ENCODE data around the gene ZNF576.

The ZNF576 gene

GRCh38 chr19:43610493-43610892, 14.1 kb downstream of the ZNF576 start:
- peaks cover 88% of the 10 kb centered on the region for H4K20me1 ChIP-seq
- H3K4me3 ChIP-seq: no peak overlapping the region
- H3K9me3 ChIP-seq: no peaks in the 10 kb centered on the region
- peaks cover 58% of the 10 kb centered on the region for H3K4me1 ChIP-seq
- no peaks in the 10 kb centered on the region for H3K27me3 ChIP-seq
- peaks cover 82% of the 10 kb centered on the region for H3K36me3 ChIP-seq
- no peak for TF ChIP-seq Cebpa-rat (IDR thresholded peaks at IDR 0.05)
- H3K27ac ChIP-seq: peak overlapping the region; percentile 35; the same call in 1 of the 2 replicates
- H3K9ac ChIP-seq: no peak overlapping the region
- no peak overlapping the region for H3K4me2 ChIP-seq

GRCh38 chr19:43611788-43612187, 15.4 kb downstream of the ZNF576 start, which contains the start of gene SRRM5:
Gene SRRM5, plus strand, starts transcription at chr19:43612088. Its CDS starts 34 bp downstream, at chr19:43612122.
- H3K27ac ChIP-seq: no peak within 1 kb of the TSS; the same call in 1 of the 2 replicates
- no peak within 1 kb of the TSS for H3K4me2 ChIP-seq
- H4K20me1 ChIP-seq: peaks cover 99% of the 10 kb centered on the region
- H3K9me3 ChIP-seq: no peaks in the 10 kb centered on the region
- H3K9ac ChIP-seq: no peak within 1 kb of the TSS
- peaks cover 58% of the 10 kb centered on the region for H3K4me1 ChIP-seq
- H3K4me3 ChIP-seq: no peak within 1 kb of the TSS
- peaks cover 69% of the 10 kb centered on the region for H3K36me3 ChIP-seq
- no peaks in the 10 kb centered on the region for H3K27me3 ChIP-seq
- TF ChIP-seq Cebpa-rat (IDR thresholded peaks at IDR 0.05): no peak

GRCh38 chr19:43612374-43612773, 16.0 kb downstream of the ZNF576 start:
- TF ChIP-seq Cebpa-rat (IDR thresholded peaks at IDR 0.05): no peak
- Histone ChIP-seq H3K4me1 (peaks cover 58% of the 10 kb centered on the region), H3K27ac (no peak overlapping the region), H4K20me1 (peaks cover 100% of the 10 kb centered on the region), H3K27me3 (no peaks in the 10 kb centered on the region), H3K36me3 (peaks cover 66% of the 10 kb centered on the region), H3K9ac (no peak overlapping the region), H3K4me3 (no peak overlapping the region), H3K4me2 (no peak overlapping the region), H3K9me3 (no peaks in the 10 kb centered on the region)

GRCh38 chr19:43616306-43616705, 19.9 kb downstream of the ZNF576 start:
- Histone ChIP-seq H3K4me1 (peaks cover 55% of the 10 kb centered on the region), H3K9ac (peak overlapping the region; percentile 30; the same call in 1 of the 2 replicates)

GRCh38 chr19:43616954-43617353, 20.6 kb downstream of the ZNF576 start:
- Histone ChIP-seq H3K27ac (peak overlapping the region; percentile 49; the same call in 1 of the 2 replicates), H3K36me3 (peaks cover 30% of the 10 kb centered on the region), H3K9ac (peak overlapping the region; percentile 30; the same call in 1 of the 2 replicates), H3K9me3 (no peaks in the 10 kb centered on the region), H3K4me2 (peak overlapping the region; percentile 67), H3K4me3 (no peak overlapping the region), H4K20me1 (peaks cover 54% of the 10 kb centered on the region), H3K4me1 (peaks cover 55% of the 10 kb centered on the region), H3K27me3 (no peaks in the 10 kb centered on the region)
- TF ChIP-seq Cebpa-rat (IDR thresholded peaks at IDR 0.05): no peak

More at GRCh38 chr19:43616306-43616705, 19.9 kb downstream of the ZNF576 start:
- no peaks in the 10 kb centered on the region for H3K27me3 ChIP-seq
- no peaks in the 10 kb centered on the region for H3K9me3 ChIP-seq
- peak overlapping the region; percentile 67 for H3K4me2 ChIP-seq
- H3K27ac ChIP-seq: peak overlapping the region; percentile 1
- no peak overlapping the region for H3K4me3 ChIP-seq
- peaks cover 36% of the 10 kb centered on the region for H3K36me3 ChIP-seq
- peaks cover 61% of the 10 kb centered on the region for H4K20me1 ChIP-seq
- no peak for TF ChIP-seq Cebpa-rat (IDR thresholded peaks at IDR 0.05)

- H3K36me3 ChIP-seq: peaks cover 21% of the 10 kb centered on the region
- no peaks in the 10 kb centered on the region for H3K9me3 ChIP-seq
- H3K27ac ChIP-seq: peak overlapping the region; percentile 98
- H4K20me1 ChIP-seq: peaks cover 35% of the 10 kb centered on the region
- peak overlapping the region; percentile 81 for H3K4me3 ChIP-seq
- H3K4me1 ChIP-seq: peaks cover 55% of the 10 kb centered on the region
- peak overlapping the region; percentile 96 for H3K9ac ChIP-seq
- TF ChIP-seq Cebpa-rat (IDR thresholded peaks at IDR 0.05): no peak
- no peaks in the 10 kb centered on the region for H3K27me3 ChIP-seq
- peak overlapping the region; percentile 94 for H3K4me2 ChIP-seq
These were observed 22.5 kb downstream of the ZNF576 start for GRCh38 chr19:43618921-43619261.

GRCh38 chr19:43619262-43620060, 23.1 kb downstream of the ZNF576 start, which contains the start of gene ZNF428:
Gene ZNF428, minus strand, starts transcription at chr19:43619629. Its CDS starts 5,325 bp downstream, at chr19:43614304.
- H3K9ac ChIP-seq: peak within 1 kb of the TSS; percentile 96
- H3K9me3 ChIP-seq: no peaks in the 10 kb centered on the region
- H4K20me1 ChIP-seq: peaks cover 29% of the 10 kb centered on the region
- H3K4me2 ChIP-seq: peak within 1 kb of the TSS; percentile 94
- H3K36me3 ChIP-seq: peaks cover 21% of the 10 kb centered on the region
- H3K4me3 ChIP-seq: peak within 1 kb of the TSS; percentile 81
- H3K4me1 ChIP-seq: peaks cover 55% of the 10 kb centered on the region
- no peaks in the 10 kb centered on the region for H3K27me3 ChIP-seq
- peak within 1 kb of the TSS; percentile 98 for H3K27ac ChIP-seq
- TF ChIP-seq Cebpa-rat (IDR thresholded peaks at IDR 0.05): no peak

- Histone ChIP-seq H3K27ac (peak overlapping the region; percentile 98), H3K9me3 (no peaks in the 10 kb centered on the region), H4K20me1 (peaks cover 20% of the 10 kb centered on the region), H3K36me3 (peaks cover 22% of the 10 kb centered on the region), H3K4me1 (peaks cover 47% of the 10 kb centered on the region), H3K27me3 (no peaks in the 10 kb centered on the region), H3K4me2 (peak overlapping the region; percentile 94), H3K4me3 (peak overlapping the region; percentile 81), H3K9ac (peak overlapping the region; percentile 96)
- no peak for TF ChIP-seq Cebpa-rat (IDR thresholded peaks at IDR 0.05)
These were observed 23.9 kb downstream of the ZNF576 start for GRCh38 chr19:43620061-43621001.

GRCh38 chr19:43622070-43622469, 25.7 kb downstream of the ZNF576 start:
- Histone ChIP-seq H3K9me3 (no peaks in the 10 kb centered on the region), H4K20me1 (peaks cover 3% of the 10 kb centered on the region; the same call in 1 of the 2 replicates), H3K4me3 (no peak overlapping the region), H3K4me2 (no peak overlapping the region), H3K27ac (no peak overlapping the region), H3K4me1 (peaks cover 30% of the 10 kb centered on the region), H3K27me3 (no peaks in the 10 kb centered on the region), H3K36me3 (peaks cover 40% of the 10 kb centered on the region), H3K9ac (no peak overlapping the region)
- no peak for TF ChIP-seq Cebpa-rat (IDR thresholded peaks at IDR 0.05)

Data from BLaER1 (cell line).